KMS-11 (cell line): ENCODE measurements around the gene MICAL2.

Source experiments
- H2AFZ ChIP-seq: fragments of 200-600 bp; sonication (generic); 2 replicates; pipeline ENCODE4 v1.6.1; 2016; ENCODE audit warnings: antibody characterized with exemption, mixed run types, low read depth
- H3K27ac ChIP-seq: fragments of 200-600 bp; sonication (generic); 2 replicates; pipeline ENCODE4 v1.6.1; 2016; ENCODE audit warnings: mild to moderate bottlenecking, mixed run types
- H3K27me3 ChIP-seq: fragments of 200-600 bp; sonication (generic); 2 replicates; pipeline ENCODE4 v1.6.1; 2017; ENCODE audit warnings: mild to moderate bottlenecking, low read depth, mixed run types, moderate library complexity; ENCODE audit not compliant: insufficient read depth
- H3K36me3 ChIP-seq: fragments of 200-600 bp; sonication (generic); 2 replicates; pipeline ENCODE4 v1.6.1; 2017; ENCODE audit warnings: mild to moderate bottlenecking, mixed run types; ENCODE audit not compliant: insufficient read depth
- H3K4me1 ChIP-seq: fragments of 200-600 bp; sonication (generic); 2 replicates; pipeline ENCODE4 v1.6.1; 2016; ENCODE audit warnings: mild to moderate bottlenecking, low read depth, mixed run types; ENCODE audit not compliant: poor library complexity, severe bottlenecking
- H3K4me2 ChIP-seq: fragments of 200-600 bp; sonication (generic); 2 replicates; pipeline ENCODE4 v1.7.0; 2016; ENCODE audit warnings: mild to moderate bottlenecking, mixed run types
- H3K4me3 ChIP-seq: fragments of 200-600 bp; sonication (generic); IDR thresholded peaks from 2 replicates; pipeline ENCODE4 v1.6.1; 2017; ENCODE audit warnings: low read depth, low read length, mixed read lengths; ENCODE audit not compliant: insufficient read depth
- H3K79me2 ChIP-seq: fragments of 200-600 bp; sonication (generic); 2 replicates; pipeline ENCODE4 v1.6.1; 2016; ENCODE audit warnings: low read depth, mixed run types; ENCODE audit not compliant: insufficient read depth
- H3K9ac ChIP-seq: fragments of 200-600 bp; sonication (generic); 2 replicates; pipeline ENCODE4 v1.6.1; 2016; ENCODE audit warnings: mild to moderate bottlenecking, mixed run types
- H4K20me1 ChIP-seq: fragments of 200-600 bp; sonication (generic); 2 replicates; pipeline ENCODE4 v1.6.1; 2016; ENCODE audit warnings: mild to moderate bottlenecking, mixed run types; ENCODE audit not compliant: insufficient read depth
- TF ChIP-seq, protein P1 (sequence below): fragments of 200-600 bp; sonication (generic); conservative IDR thresholded peaks from 2 replicates; pipeline ENCODE4 v1.6.1; 2017; ENCODE audit warnings: low read depth, mild to moderate bottlenecking, antibody characterized with exemption, low read length, moderate library complexity, mixed read lengths

MICAL2 gene

DNA sequence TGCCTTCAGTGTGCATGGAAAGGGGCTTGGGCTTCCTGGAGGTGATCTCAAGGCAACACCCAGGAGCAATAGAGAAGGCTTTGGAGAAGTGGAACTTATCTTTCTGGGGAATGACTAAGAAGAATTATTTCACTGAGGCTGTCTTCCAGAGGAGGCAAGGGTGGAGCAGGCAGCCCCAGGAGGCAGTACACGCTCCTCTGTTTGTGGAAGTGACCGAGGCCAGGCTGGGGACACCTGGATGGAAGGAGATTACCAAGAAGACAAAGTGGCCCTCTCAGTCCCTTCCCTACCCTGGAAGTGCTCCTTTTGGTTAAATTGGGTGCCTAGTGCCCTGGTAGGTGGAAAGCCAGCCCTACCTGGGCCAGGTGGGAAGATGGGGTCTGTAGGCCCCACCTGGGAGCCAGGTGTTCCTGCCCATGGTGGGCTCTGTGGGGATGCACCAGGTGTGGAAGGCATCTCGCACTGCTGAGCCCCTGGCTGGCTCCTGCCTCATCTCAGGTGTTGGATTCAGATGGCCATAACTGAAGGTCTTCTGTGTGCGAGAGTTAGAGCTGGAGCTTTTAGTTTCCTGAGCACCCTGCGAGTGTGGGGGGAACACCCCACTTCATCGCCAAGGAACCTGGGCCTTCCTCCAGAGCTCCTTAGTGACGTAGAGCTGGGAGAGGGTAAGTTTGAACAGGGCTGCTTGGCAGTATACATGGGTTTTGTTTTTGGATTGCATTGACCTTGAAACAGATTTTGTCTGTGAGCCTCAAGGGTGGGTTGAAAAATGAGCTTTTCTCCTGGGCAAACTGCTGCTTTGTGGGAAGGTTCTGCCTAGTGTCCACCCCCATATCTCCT is 46.1 kb downstream of the MICAL2 start:
- Histone ChIP-seq H3K4me3 (no peak overlapping the region), H3K4me1 (no peaks in the 10 kb centered on the region), H2AFZ (no peak overlapping the region), H3K79me2 (no peaks in the 10 kb centered on the region), H3K36me3 (no peaks in the 10 kb centered on the region), H3K27me3 (no peaks in the 10 kb centered on the region), H3K27ac (no peak overlapping the region), H3K9ac (no peak overlapping the region), H4K20me1 (no peaks in the 10 kb centered on the region), H3K4me2 (no peak overlapping the region)
- TF ChIP-seq, protein P1, sequence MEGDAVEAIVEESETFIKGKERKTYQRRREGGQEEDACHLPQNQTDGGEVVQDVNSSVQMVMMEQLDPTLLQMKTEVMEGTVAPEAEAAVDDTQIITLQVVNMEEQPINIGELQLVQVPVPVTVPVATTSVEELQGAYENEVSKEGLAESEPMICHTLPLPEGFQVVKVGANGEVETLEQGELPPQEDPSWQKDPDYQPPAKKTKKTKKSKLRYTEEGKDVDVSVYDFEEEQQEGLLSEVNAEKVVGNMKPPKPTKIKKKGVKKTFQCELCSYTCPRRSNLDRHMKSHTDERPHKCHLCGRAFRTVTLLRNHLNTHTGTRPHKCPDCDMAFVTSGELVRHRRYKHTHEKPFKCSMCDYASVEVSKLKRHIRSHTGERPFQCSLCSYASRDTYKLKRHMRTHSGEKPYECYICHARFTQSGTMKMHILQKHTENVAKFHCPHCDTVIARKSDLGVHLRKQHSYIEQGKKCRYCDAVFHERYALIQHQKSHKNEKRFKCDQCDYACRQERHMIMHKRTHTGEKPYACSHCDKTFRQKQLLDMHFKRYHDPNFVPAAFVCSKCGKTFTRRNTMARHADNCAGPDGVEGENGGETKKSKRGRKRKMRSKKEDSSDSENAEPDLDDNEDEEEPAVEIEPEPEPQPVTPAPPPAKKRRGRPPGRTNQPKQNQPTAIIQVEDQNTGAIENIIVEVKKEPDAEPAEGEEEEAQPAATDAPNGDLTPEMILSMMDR = no peak

DNA sequence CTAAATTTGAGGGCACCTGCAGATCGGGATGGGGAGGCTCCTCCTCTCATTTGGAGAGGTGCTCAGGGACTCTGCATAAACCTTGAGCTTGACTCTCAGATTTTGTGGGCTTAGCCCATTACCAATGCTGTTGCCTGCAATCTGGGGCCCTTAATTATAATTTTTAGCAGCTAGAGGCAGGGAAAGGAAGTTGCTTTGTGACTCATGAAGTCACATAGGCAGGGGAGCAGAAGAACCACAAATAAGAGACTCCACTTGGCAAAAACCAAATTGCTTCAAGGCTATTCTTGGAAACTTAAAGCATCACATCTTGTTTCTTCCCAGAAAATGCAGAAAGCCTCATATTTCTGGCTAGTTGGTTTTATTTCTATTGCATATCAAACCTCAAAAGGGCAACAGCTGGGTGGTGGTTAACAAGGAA is 46.9 kb downstream of the MICAL2 start:
- Histone ChIP-seq H3K27me3 (no peaks in the 10 kb centered on the region), H3K4me3 (no peak overlapping the region), H3K4me2 (no peak overlapping the region), H3K27ac (no peak overlapping the region), H3K36me3 (no peaks in the 10 kb centered on the region), H3K79me2 (no peaks in the 10 kb centered on the region), H3K4me1 (no peaks in the 10 kb centered on the region), H2AFZ (no peak overlapping the region), H4K20me1 (no peaks in the 10 kb centered on the region), H3K9ac (no peak overlapping the region)
- TF ChIP-seq, protein P1 = no peak

DNA sequence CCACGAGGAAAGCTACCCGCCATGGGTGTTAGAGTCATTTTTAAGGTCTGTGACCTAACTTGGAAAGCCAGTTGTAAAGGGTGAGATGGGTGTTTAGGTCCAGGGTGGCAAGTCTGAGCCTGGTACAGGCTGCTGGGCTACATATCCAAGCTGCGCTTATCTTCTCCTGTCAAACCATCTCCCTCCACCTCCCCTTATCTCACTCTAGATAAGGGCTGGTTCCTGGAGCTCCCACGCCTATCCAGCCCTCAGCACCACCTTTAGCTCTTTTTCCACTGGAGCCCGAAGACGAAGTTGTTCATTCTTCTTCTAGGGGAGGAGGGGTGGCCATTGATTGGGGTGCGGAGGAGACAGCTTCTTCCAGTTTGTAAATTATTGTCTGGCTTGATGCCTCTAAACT is 48.5 kb downstream of the MICAL2 start:
- Histone ChIP-seq H3K9ac (no peak overlapping the region), H3K4me1 (peaks cover 9% of the 10 kb centered on the region)

DNA sequence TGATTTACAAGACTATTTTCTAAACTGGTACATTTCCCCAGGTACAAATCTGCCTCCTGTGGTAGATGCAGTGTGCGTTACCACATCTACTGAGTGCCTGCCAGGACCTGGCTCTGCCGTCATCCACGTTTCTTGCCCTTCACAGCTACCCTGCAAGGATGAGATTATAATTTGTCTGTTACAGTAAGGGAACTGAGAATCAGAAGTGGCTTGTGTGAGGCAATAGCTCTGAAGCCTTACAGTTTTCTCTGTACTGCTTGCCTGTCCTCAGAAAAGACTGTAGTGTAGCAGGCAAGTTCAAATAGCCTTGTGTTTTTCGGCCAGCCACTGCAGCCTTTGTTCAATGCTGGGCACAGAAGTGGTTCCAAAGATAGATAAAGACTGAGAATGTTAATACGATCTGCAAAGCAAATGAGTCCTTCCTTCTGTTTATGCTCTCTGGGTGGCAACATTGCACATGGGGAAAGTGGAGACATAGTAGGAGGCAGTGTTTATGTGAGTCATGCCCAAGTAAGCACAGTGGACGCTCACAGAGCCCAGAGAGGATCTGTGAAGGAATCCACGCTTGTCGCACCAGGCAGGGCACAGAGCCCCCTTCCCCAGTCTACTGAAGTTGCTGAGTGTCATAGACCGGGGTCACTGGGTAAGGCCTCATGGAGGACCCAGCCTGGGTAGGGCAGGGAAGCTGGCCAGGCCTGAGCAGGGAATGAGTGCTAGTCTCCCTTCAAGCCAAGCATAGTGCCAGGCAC is 49.1 kb downstream of the MICAL2 start:
- Histone ChIP-seq H3K79me2 (no peaks in the 10 kb centered on the region), H4K20me1 (no peaks in the 10 kb centered on the region), H3K27ac (no peak overlapping the region), H2AFZ (no peak overlapping the region), H3K9ac (no peak overlapping the region), H3K4me2 (no peak overlapping the region), H3K36me3 (no peaks in the 10 kb centered on the region), H3K4me3 (no peak overlapping the region), H3K4me1 (peaks cover 15% of the 10 kb centered on the region), H3K27me3 (no peaks in the 10 kb centered on the region)
- TF ChIP-seq, protein P1 = no peak

More for the DNA sequence above, 48.5 kb downstream of the MICAL2 start:
- Histone ChIP-seq H3K4me2 (no peak overlapping the region), H3K36me3 (no peaks in the 10 kb centered on the region), H4K20me1 (no peaks in the 10 kb centered on the region), H3K27ac (no peak overlapping the region), H2AFZ (no peak overlapping the region), H3K4me3 (no peak overlapping the region), H3K27me3 (no peaks in the 10 kb centered on the region), H3K79me2 (no peaks in the 10 kb centered on the region)
- TF ChIP-seq, protein P1 = no peak
